ENCODE measurements around the gene STEAP4.

DNA sequence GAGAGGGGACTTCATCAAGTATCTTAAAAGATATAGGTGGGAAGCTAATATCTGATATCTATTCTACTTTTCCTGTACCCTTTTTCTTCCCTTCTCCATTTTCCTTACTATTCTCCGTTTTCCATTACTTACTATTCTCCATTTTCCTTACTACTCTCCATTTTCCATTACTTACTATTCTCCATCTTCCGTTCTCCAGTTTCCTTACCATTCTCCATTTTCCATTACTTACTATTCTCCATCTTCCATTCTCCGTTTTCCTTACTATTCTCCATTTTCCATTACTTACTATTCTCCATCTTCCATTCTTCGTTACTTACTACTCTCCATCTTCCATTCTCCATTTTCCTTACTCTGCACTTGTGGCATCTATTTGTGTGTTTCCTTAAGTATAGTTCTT, 39.3 kb downstream of the STEAP4 start:
- TF ChIP-seq, protein P1, sequence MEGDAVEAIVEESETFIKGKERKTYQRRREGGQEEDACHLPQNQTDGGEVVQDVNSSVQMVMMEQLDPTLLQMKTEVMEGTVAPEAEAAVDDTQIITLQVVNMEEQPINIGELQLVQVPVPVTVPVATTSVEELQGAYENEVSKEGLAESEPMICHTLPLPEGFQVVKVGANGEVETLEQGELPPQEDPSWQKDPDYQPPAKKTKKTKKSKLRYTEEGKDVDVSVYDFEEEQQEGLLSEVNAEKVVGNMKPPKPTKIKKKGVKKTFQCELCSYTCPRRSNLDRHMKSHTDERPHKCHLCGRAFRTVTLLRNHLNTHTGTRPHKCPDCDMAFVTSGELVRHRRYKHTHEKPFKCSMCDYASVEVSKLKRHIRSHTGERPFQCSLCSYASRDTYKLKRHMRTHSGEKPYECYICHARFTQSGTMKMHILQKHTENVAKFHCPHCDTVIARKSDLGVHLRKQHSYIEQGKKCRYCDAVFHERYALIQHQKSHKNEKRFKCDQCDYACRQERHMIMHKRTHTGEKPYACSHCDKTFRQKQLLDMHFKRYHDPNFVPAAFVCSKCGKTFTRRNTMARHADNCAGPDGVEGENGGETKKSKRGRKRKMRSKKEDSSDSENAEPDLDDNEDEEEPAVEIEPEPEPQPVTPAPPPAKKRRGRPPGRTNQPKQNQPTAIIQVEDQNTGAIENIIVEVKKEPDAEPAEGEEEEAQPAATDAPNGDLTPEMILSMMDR (IDR thresholded peaks at IDR 0.05), result no peak
- TF ChIP-seq, protein P2, sequence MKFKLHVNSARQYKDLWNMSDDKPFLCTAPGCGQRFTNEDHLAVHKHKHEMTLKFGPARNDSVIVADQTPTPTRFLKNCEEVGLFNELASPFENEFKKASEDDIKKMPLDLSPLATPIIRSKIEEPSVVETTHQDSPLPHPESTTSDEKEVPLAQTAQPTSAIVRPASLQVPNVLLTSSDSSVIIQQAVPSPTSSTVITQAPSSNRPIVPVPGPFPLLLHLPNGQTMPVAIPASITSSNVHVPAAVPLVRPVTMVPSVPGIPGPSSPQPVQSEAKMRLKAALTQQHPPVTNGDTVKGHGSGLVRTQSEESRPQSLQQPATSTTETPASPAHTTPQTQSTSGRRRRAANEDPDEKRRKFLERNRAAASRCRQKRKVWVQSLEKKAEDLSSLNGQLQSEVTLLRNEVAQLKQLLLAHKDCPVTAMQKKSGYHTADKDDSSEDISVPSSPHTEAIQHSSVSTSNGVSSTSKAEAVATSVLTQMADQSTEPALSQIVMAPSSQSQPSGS (CRISPR knock-in tag; IDR thresholded peaks at IDR 0.05; ENCODE audit: borderline replicate concordance, low read depth), result no peak
- no peak for TF ChIP-seq ZNF138 (CRISPR knock-in tag; conservative IDR thresholded peaks at IDR 0.05)
